SK-N-SH (cell line): ENCODE measurements around the gene DNAH7. TPM values are rescaled to one million over a fixed set of nuclear protein-coding genes. Genes with fewer than 3 reads are reported as not detected.
A peak's percentile ranks its signal among the peaks of the same experiment; 100 is the strongest.

ENCODE experiments used
- CTCF ChIA-PET: fragments of 300-600, 350-600 bp; formaldehyde crosslinking; extraction: SDS; loops from one replicate; lab custom pipeline; 2021; lab: Yijun Ruan, JAX
- POLR2A ChIA-PET: fragments of 350-600 bp; sonication (Branson Sonifier 250); formaldehyde crosslinking; extraction: SDS; loops from one replicate; lab custom pipeline; 2020; ENCODE audit warnings: antibody characterized with exemption, inconsistent platforms; lab: Yijun Ruan, JAX
- DNase-seq: peaks from one replicate; pipeline ENCODE4 v3.0.0; 2012
- H2AFZ ChIP-seq: fragments of 200-600 bp; sonication (generic); 2 replicates; pipeline ENCODE4 v1.8.1; 2016; ENCODE audit warnings: antibody characterized with exemption, mild to moderate bottlenecking, low read depth
- H3F3A ChIP-seq: fragments of 200-600 bp; sonication (generic); replicated peaks from 2 replicates; pipeline ENCODE3; 2016; ENCODE audit warnings: antibody characterized with exemption, mild to moderate bottlenecking; ENCODE audit not compliant: insufficient read depth
- H3K27ac ChIP-seq, 2 experiments: fragments of 200-500 bp in 1 of 2; fragments of 200-600 bp in 1 of 2; sonication (Bioruptor generic) in 1 of 2; sonication (generic), shearing (Covaris generic) in 1 of 2; 2 replicates each; pipeline versions ENCODE4 v1.5.1 to v1.6.1; 2014 to 2016; ENCODE audit warnings: low read depth in 2 of 2, inconsistent platforms in 1 of 2, low read length in 1 of 2, mild to moderate bottlenecking in 1 of 2, mixed read lengths in 1 of 2
- H3K27me3 ChIP-seq: fragments of 200-600 bp; sonication (generic), shearing (Covaris generic); 2 replicates; pipeline ENCODE4 v1.6.1; 2016; ENCODE audit warnings: mixed run types; ENCODE audit not compliant: insufficient read depth
- H3K36me3 ChIP-seq, 2 experiments: fragments of 200-500 bp in 1 of 2; fragments of 200-600 bp in 1 of 2; sonication (Bioruptor generic) in 1 of 2; sonication (generic) in 1 of 2; replicated peaks in 1 of 2; 2 replicates each; pipeline versions ENCODE3 to v1.5.1; 2014 to 2016; ENCODE audit warnings: low read length in 1 of 2, mild to moderate bottlenecking in 1 of 2; ENCODE audit not compliant: insufficient read depth in 2 of 2, control insufficient read depth in 1 of 2
- H3K4me1 ChIP-seq, 2 experiments: fragments of 200-500 bp in 1 of 2; fragments of 200-600 bp in 1 of 2; sonication (Bioruptor generic) in 1 of 2; sonication (generic), shearing (Covaris generic) in 1 of 2; 2 replicates each; pipeline versions ENCODE4 v1.5.1 to v1.6.1; 2014 to 2016; ENCODE audit warnings: low read depth in 1 of 2, low read length in 1 of 2, mixed run types in 1 of 2; ENCODE audit not compliant: insufficient read depth in 2 of 2, control insufficient read depth in 1 of 2
- H3K4me2 ChIP-seq: fragments of 200-600 bp; sonication (generic), shearing (Covaris generic); 2 replicates; pipeline ENCODE4 v1.6.1; 2017; ENCODE audit warnings: mixed run types
- H3K4me3 ChIP-seq, 2 experiments: fragments of 200-500 bp in 1 of 2; fragments of 200-600 bp in 1 of 2; sonication (Bioruptor generic) in 1 of 2; sonication (generic), shearing (Covaris generic) in 1 of 2; 2 replicates each; pipeline versions ENCODE4 v1.5.1 to v1.8.1; 2014 to 2016; ENCODE audit warnings: low read depth in 2 of 2, inconsistent platforms in 1 of 2, low read length in 1 of 2, mild to moderate bottlenecking in 1 of 2, mixed read lengths in 1 of 2, moderate library complexity in 1 of 2
- H3K79me2 ChIP-seq: fragments of 200-600 bp; sonication (generic); 2 replicates; pipeline ENCODE4 v1.8.1; 2017; ENCODE audit warnings: mild to moderate bottlenecking; ENCODE audit not compliant: insufficient read depth
- H3K9ac ChIP-seq: fragments of 200-600 bp; sonication (generic); 2 replicates; pipeline ENCODE4 v1.6.1; 2017; ENCODE audit warnings: mixed run types
- H3K9me2 ChIP-seq: fragments of 200-600 bp; sonication (generic); 2 replicates; pipeline ENCODE4 v1.6.1; 2017; ENCODE audit warnings: mixed run types
- H3K9me3 ChIP-seq: fragments of 200-600 bp; sonication (generic); 2 replicates; pipeline ENCODE4 v1.6.1; 2017; ENCODE audit warnings: mixed run types, mild to moderate bottlenecking, moderate library complexity
- H4K20me1 ChIP-seq: fragments of 200-600 bp; sonication (generic); 2 replicates; pipeline ENCODE4 v1.6.1; 2017; ENCODE audit warnings: mild to moderate bottlenecking, mixed run types; ENCODE audit not compliant: insufficient read depth
- CTCF ChIP-seq: fragments of 200-600 bp; sonication (generic); IDR thresholded peaks from 2 replicates; pipeline ENCODE4 v1.6.1; 2017; ENCODE audit warnings: antibody characterized with exemption, mild to moderate bottlenecking, moderate library complexity
- ELF1 ChIP-seq: IDR thresholded peaks from 2 replicates; pipeline ENCODE4 v1.4.0; 2012
- EP300 ChIP-seq, 2 experiments: IDR thresholded peaks; 2 replicates each; pipeline versions ENCODE4 v1.4.0 to v1.6.1; 2012; ENCODE audit warnings: borderline replicate concordance in 1 of 2, low read depth in 1 of 2, low read length in 1 of 2
- FOSL2 ChIP-seq: IDR thresholded peaks from 2 replicates; pipeline ENCODE4 v1.4.0; 2012; ENCODE audit warnings: low read depth, mild to moderate bottlenecking, moderate library complexity, borderline replicate concordance
- FOXJ3 ChIP-seq: sonication (generic); formaldehyde crosslinking; IDR thresholded peaks from 2 replicates; pipeline ENCODE4 v1.5.1; 2020; ENCODE audit warnings: mild to moderate bottlenecking, missing genetic modification reagents
- FOXM1 ChIP-seq: IDR thresholded peaks from 2 replicates; pipeline ENCODE4 v1.4.0; 2012; ENCODE audit warnings: low read depth, mild to moderate bottlenecking
- GABPA ChIP-seq: IDR thresholded peaks from 2 replicates; pipeline ENCODE4 v1.4.0; 2012; ENCODE audit warnings: low read depth, mild to moderate bottlenecking
- GATA2 ChIP-seq: sonication (generic); formaldehyde crosslinking; IDR thresholded peaks from 2 replicates; pipeline ENCODE4 v1.5.0; 2020; ENCODE audit warnings: mild to moderate bottlenecking, missing genetic modification reagents
- IRF3 ChIP-seq: fragments of 150-350 bp; IDR thresholded peaks from 2 replicates; pipeline ENCODE4 v1.6.1; 2016; ENCODE audit warnings: mild to moderate bottlenecking, low read depth, low read length
- JUND ChIP-seq: IDR thresholded peaks from 2 replicates; pipeline ENCODE4 v1.4.0; 2012
- MAX ChIP-seq: IDR thresholded peaks from 2 replicates; pipeline ENCODE4 v1.4.0; 2012; ENCODE audit warnings: low read depth
- MEF2A ChIP-seq: IDR thresholded peaks from 2 replicates; pipeline ENCODE4 v1.4.0; 2012; ENCODE audit warnings: low read depth, borderline replicate concordance
- MXI1 ChIP-seq: IDR thresholded peaks from 2 replicates; pipeline ENCODE4 v1.6.1; 2012; ENCODE audit warnings: mild to moderate bottlenecking, low read depth, low read length, improper control_type of control experiment
- NFIC ChIP-seq: IDR thresholded peaks from 2 replicates; pipeline ENCODE4 v1.4.0; 2012; ENCODE audit warnings: borderline replicate concordance
- POLR2AphosphoS5 ChIP-seq: IDR thresholded peaks from 2 replicates; pipeline ENCODE4 v1.6.1; 2012; ENCODE audit warnings: low read depth, low read length
- RAD21 ChIP-seq: IDR thresholded peaks from 2 replicates; pipeline ENCODE4 v1.6.1; 2012; ENCODE audit warnings: mild to moderate bottlenecking, low read length
- RFX5 ChIP-seq: IDR thresholded peaks from 2 replicates; pipeline ENCODE4 v1.6.1; 2012; ENCODE audit warnings: mild to moderate bottlenecking, improper control_type of control experiment, low read length
- RXRA ChIP-seq: IDR thresholded peaks from 2 replicates; pipeline ENCODE4 v1.4.0; 2012; ENCODE audit warnings: low read depth, mild to moderate bottlenecking, borderline replicate concordance
- SIN3A ChIP-seq: IDR thresholded peaks from 2 replicates; pipeline ENCODE4 v1.6.1; 2012; ENCODE audit warnings: low read depth, mild to moderate bottlenecking, low read length, moderate library complexity, borderline replicate concordance
- SMC3 ChIP-seq: IDR thresholded peaks from 2 replicates; pipeline ENCODE4 v1.6.1; 2012; ENCODE audit warnings: low read depth, low read length, improper control_type of control experiment
- TAF1 ChIP-seq: IDR thresholded peaks from 2 replicates; pipeline ENCODE4 v1.6.1; 2012; ENCODE audit warnings: low read depth, mild to moderate bottlenecking, low read length, moderate library complexity, borderline replicate concordance
- TCF12 ChIP-seq: IDR thresholded peaks from 2 replicates; pipeline ENCODE4 v1.4.0; 2012
- TEAD4 ChIP-seq: IDR thresholded peaks from 2 replicates; pipeline ENCODE4 v1.4.0; 2012; ENCODE audit warnings: mild to moderate bottlenecking, borderline replicate concordance; ENCODE audit not compliant: insufficient read depth
- USF1 ChIP-seq: IDR thresholded peaks from 2 replicates; pipeline ENCODE4 v1.4.0; 2012; ENCODE audit warnings: low read depth, borderline replicate concordance
- USF2 ChIP-seq: fragments of 150-350 bp; IDR thresholded peaks from 2 replicates; pipeline ENCODE4 v1.6.1; 2017; ENCODE audit warnings: antibody characterized with exemption, low read length, low read depth, borderline replicate concordance
- ZBTB33 ChIP-seq: IDR thresholded peaks from 2 replicates; pipeline ENCODE4 v1.4.0; 2012; ENCODE audit warnings: low read depth, borderline replicate concordance
- WGBS: methylation state at CpG from one replicate; pipeline ENCODE4 v1.1.6; 2017; ENCODE audit warnings: low lambda C conversion rate; 5-methylcytosine and 5-hydroxymethylcytosine counted together
- polyA plus RNA-seq, 3 experiments: library from polyadenylated mRNA; depleted of rRNA; stranded (reverse); fragments of >200 nt; gene quantifications; 2 replicates each; pipeline ENCODE4 v1.2.3, GENCODE V29; 2012

The DNAH7 gene
- polyA plus RNA-seq (2012; rRNA removed) = 0.70 and 1.2 TPM in 2 replicates
- polyA plus RNA-seq (2012; cell fraction: cytosol; rRNA removed) = 0.54 and 0.67 TPM in 2 replicates
- 0.97 and 2.3 TPM in 2 replicates for polyA plus RNA-seq (2012; cell fraction: nucleus; rRNA removed)

GRCh38 chr2:196068271-196069209 is at the start of gene DNAH7:
DNAH7 (minus strand) TSS chr2:196068837; CDS start chr2:196068711, 126 bp downstream.
- WGBS = 3% methylated on average over 13 of the region's 53 CpGs
- no peaks in the 10 kb centered on the region for H3K79me2 ChIP-seq
- TF ChIP-seq MXI1 = peak; percentile 61
- peak; percentile 87 for TF ChIP-seq USF1
- no peak for TF ChIP-seq EP300 (IDR thresholded peaks at IDR 0.05; ENCODE audit: borderline replicate concordance in 1 of 2, low read depth in 1 of 2, low read length in 1 of 2)
- no peak for TF ChIP-seq FOSL2
- no peak for TF ChIP-seq MEF2A
- TF ChIP-seq NFIC = peak; percentile 46; the same call in 1 of the 2 replicates
- TF ChIP-seq FOXJ3 (CRISPR knock-in tag) = no peak
- TF ChIP-seq TCF12 = no peak
- TF ChIP-seq POLR2AphosphoS5 = peak; percentile 89
- TF ChIP-seq SIN3A = peak; percentile 77
- no peak for TF ChIP-seq ZBTB33
- TF ChIP-seq TEAD4 = no peak
- peak; percentile 77 for TF ChIP-seq MAX
- peak; percentile 62 for TF ChIP-seq TAF1
- peak; percentile 81 for TF ChIP-seq GABPA
- no peak for TF ChIP-seq FOXM1
- TF ChIP-seq ELF1 = peak; percentile 95
- TF ChIP-seq GATA2 = no peak
- TF ChIP-seq JUND = no peak
- TF ChIP-seq RFX5 = no peak
- TF ChIP-seq USF2 = peak; percentile 33; the same call in 1 of the 2 replicates
- peak; percentile 60 for TF ChIP-seq RAD21
- no peak; the same call in 1 of the 2 replicates for TF ChIP-seq SMC3
- TF ChIP-seq CTCF = peak; percentile 79
- TF ChIP-seq RXRA = no peak
- TF ChIP-seq IRF3 = no peak

More at GRCh38 chr2:196068271-196069209, at the start of gene DNAH7:
- Histone ChIP-seq H4K20me1 (no peaks in the 10 kb centered on the region), H3K9me2 (no peaks in the 10 kb centered on the region), H3K27me3 (no peaks in the 10 kb centered on the region), H3K4me2 (peak within 1 kb of the TSS; percentile 82), H3F3A (no peaks in the 10 kb centered on the region), H3K9me3 (no peaks in the 10 kb centered on the region), H3K4me3 (peak within 1 kb of the TSS; percentile 72 to 98), H3K4me1 (peaks cover 0 to 5% of the 10 kb centered on the region in 2 experiments; a peak in 2 of 4 replicates), H3K9ac (peak within 1 kb of the TSS; percentile 82), H3K27ac (peak within 1 kb of the TSS; percentile 78 to 80), H3K36me3 (no peaks in the 10 kb centered on the region), H2AFZ (peak within 1 kb of the TSS; percentile 94)
- ChIA-PET CTCF (interaction anchor here (0.6 to 4.4 kb wide), 30 partner anchors 9 to 1057 kb away, joined by 3 to 48 read pairs (median 3); no protein-coding TSS in a partner anchor), POLR2A (no interaction called here)
- peak; percentile 87 for DNase-seq
